HUDEP-2 (cell line): Measurements from ENCODE around the gene MYO1E.
A peak's percentile ranks its signal among the peaks of the same experiment; 100 is the strongest.
"Not testable (repeated sequence)": the region's sequence is repeated elsewhere in the genome, so short reads cannot be mapped to it uniquely, and the experiment has no call there.

ENCODE experiments used
- DNase-seq, 76 experiments: peaks; one replicate each; lab custom pipeline; 2025; ENCODE audit not compliant: unreplicated experiment in 76 of 76; lab: John Stamatoyannopoulos, UW

The MYO1E gene

GRCh38 chr15:59152694-59153450 is 219.8 kb downstream of the MYO1E start:
- DNase-seq: no peak

GRCh38 chr15:59150185-59150584 is 222.5 kb downstream of the MYO1E start:
- DNase-seq: no peak

- DNase-seq: no peak
Measured at GRCh38 chr15:59148153-59148833, 224.4 kb downstream of the MYO1E start.

GRCh38 chr15:59147666-59148065 is 225.0 kb downstream of the MYO1E start:
- DNase-seq: no peak

- not testable (repeated sequence) for DNase-seq
Measured at GRCh38 chr15:59144594-59144993, 228.1 kb downstream of the MYO1E start.

- no peak for DNase-seq
Measured at GRCh38 chr15:59143281-59143680, 229.4 kb downstream of the MYO1E start.

GRCh38 chr15:59140422-59141226 is 232.0 kb downstream of the MYO1E start:
- no peak for DNase-seq

- peak in 64 of 76 experiments; percentile 1 to 71 (median 44) for DNase-seq
Measured at GRCh38 chr15:59138243-59138642, 234.4 kb downstream of the MYO1E start.

GRCh38 chr15:59137566-59137965 is 235.1 kb downstream of the MYO1E start:
- no peak for DNase-seq

GRCh38 chr15:59133929-59134427 is 238.7 kb downstream of the MYO1E start:
- no peak for DNase-seq

- no peak for DNase-seq
Measured at GRCh38 chr15:59131969-59132562, 240.6 kb downstream of the MYO1E start.

- no peak for DNase-seq
Measured at GRCh38 chr15:59131456-59131855, 241.2 kb downstream of the MYO1E start.

- DNase-seq: not testable (repeated sequence)
Measured at GRCh38 chr15:59127255-59127654, 245.4 kb downstream of the MYO1E start.

GRCh38 chr15:59125683-59126082 is 247.0 kb downstream of the MYO1E start:
- not testable (repeated sequence) for DNase-seq

GRCh38 chr15:59124261-59124660 is 248.4 kb downstream of the MYO1E start:
- no peak for DNase-seq

- no peak for DNase-seq
Measured at GRCh38 chr15:59120937-59121336, 251.7 kb downstream of the MYO1E start.

- DNase-seq: no peak
Measured at GRCh38 chr15:59119625-59120024, 253.0 kb downstream of the MYO1E start.

- DNase-seq: no peak
Measured at GRCh38 chr15:59116771-59117170, 255.9 kb downstream of the MYO1E start.

GRCh38 chr15:59116141-59116540 is 256.5 kb downstream of the MYO1E start:
- no peak for DNase-seq

GRCh38 chr15:59115047-59115446 is 257.6 kb downstream of the MYO1E start:
- no peak for DNase-seq

GRCh38 chr15:59111251-59111650 is 261.4 kb downstream of the MYO1E start:
- peak in 69 of 76 experiments; percentile 2 to 89 (median 41) for DNase-seq
